Measurements from ENCODE around the gene C10orf90. TPM values are rescaled to one million over a fixed set of nuclear protein-coding genes. Genes with fewer than 3 reads are reported as not detected.

C10orf90 gene
- total RNA-seq, 2 donors from 2014 or later: 0.43 TPM; not detected in 1

DNA sequence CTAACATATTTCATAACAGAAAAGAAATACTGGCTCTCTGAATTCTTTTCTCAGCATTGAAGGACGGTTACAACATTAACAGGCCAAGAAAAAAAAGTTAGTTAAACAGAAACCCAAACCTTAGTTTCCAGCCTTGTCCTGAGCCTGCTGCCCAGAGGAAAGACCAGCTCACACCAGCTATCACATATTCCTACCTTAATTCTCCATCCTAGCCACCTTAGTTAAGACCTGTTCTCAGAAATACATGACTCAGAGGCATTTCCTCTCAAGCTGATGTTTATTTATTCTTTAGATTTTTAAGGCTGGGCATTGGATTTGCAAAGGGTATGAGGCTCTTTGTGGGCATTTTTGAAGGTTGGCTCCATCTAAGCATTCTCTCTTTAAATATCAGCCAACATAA, 247.9 kb downstream of the C10orf90 start:
- no peak overlapping the region for H3K4me3 ChIP-seq
- peaks cover 0 to 18% of the 10 kb centered on the region in 2 donors for H3K9me3 ChIP-seq
- H3K36me3 ChIP-seq: no peaks in the 10 kb centered on the region
- H3K27me3 ChIP-seq: no peaks in the 10 kb centered on the region
- H3K4me1 ChIP-seq: no peaks in the 10 kb centered on the region
- TF ChIP-seq, protein P1, sequence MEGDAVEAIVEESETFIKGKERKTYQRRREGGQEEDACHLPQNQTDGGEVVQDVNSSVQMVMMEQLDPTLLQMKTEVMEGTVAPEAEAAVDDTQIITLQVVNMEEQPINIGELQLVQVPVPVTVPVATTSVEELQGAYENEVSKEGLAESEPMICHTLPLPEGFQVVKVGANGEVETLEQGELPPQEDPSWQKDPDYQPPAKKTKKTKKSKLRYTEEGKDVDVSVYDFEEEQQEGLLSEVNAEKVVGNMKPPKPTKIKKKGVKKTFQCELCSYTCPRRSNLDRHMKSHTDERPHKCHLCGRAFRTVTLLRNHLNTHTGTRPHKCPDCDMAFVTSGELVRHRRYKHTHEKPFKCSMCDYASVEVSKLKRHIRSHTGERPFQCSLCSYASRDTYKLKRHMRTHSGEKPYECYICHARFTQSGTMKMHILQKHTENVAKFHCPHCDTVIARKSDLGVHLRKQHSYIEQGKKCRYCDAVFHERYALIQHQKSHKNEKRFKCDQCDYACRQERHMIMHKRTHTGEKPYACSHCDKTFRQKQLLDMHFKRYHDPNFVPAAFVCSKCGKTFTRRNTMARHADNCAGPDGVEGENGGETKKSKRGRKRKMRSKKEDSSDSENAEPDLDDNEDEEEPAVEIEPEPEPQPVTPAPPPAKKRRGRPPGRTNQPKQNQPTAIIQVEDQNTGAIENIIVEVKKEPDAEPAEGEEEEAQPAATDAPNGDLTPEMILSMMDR (IDR thresholded peaks at IDR 0.05): no peak
- H3K27ac ChIP-seq: no peak overlapping the region
- no peak for DNase-seq (ENCODE audit: low spot score)

DNA sequence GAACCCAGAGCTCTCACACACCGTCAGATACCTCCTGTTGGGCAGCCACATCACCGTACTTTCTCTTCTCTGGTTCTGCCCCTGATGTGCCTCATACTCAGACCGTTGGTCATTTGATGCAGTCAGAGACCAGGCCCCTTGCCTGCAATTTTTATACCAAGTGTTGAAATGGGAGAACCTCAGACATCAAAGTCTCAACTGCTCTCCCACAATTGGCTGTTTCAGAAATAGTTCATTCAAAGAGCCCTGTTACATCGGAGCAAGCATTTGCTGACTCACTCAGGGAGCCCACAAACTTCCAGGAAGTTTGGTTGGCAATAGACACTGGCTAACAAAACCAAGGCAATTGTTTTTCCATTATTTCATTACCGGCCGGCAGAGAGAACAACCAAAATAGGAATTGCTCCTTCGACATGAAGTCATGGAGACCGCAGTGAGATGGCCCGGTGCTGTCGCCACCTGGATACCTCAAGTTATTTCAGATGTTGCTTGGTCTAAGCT, 248.7 kb downstream of the C10orf90 start:
- TF ChIP-seq, protein P1 (IDR thresholded peaks at IDR 0.05): no peak
- no peaks in the 10 kb centered on the region for H3K36me3 ChIP-seq
- DNase-seq (ENCODE audit: low spot score): no peak
- no peaks in the 10 kb centered on the region for H3K4me1 ChIP-seq
- H3K27me3 ChIP-seq: no peaks in the 10 kb centered on the region
- H3K4me3 ChIP-seq: no peak overlapping the region
- H3K27ac ChIP-seq: peak overlapping the region in 1 of 2 donors; percentile 12
- peaks cover 0 to 21% of the 10 kb centered on the region in 2 donors for H3K9me3 ChIP-seq

DNA sequence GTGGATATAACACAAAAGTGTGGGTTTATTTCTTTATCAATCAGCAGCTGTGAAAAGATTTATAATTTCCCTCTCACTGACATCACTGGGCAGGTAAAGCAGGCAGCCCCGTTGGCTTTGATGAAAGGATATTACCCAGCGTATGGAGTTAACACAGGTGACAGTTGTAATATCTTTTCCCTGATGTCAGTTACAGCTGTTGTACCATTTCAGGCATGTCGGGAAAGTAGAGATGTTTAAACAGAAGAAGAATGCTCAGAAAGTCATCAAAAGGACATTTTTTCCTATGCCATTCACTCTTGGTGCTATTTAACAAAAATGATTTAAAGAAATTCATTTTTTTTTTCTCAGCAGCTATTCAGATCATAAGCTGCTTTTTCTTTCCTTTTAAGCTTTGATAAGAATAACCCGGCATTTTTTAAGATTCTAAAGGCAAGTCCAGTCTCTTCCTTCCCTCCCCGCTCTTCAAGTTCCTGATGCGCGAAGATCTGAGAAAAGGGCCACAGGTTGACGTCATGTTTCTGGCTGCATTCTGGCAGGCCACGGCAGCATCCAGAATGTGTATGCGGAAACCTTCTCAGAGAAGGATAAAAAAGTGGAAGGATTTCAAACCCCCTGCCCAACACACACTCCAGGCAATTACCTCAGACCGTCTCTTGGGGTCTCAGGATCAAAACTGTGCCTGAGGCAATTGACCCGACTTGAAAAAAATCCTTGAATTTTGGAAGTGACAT, 249.8 kb downstream of the C10orf90 start:
- H3K4me1 ChIP-seq: no peaks in the 10 kb centered on the region
- peaks cover 0 to 26% of the 10 kb centered on the region in 2 donors for H3K9me3 ChIP-seq
- H3K4me3 ChIP-seq: no peak overlapping the region
- no peaks in the 10 kb centered on the region for H3K27me3 ChIP-seq
- H3K36me3 ChIP-seq: no peaks in the 10 kb centered on the region
- no peak for DNase-seq (ENCODE audit: low spot score)
- H3K27ac ChIP-seq: peak overlapping the region in 1 of 2 donors; percentile 12
- TF ChIP-seq, protein P1 (IDR thresholded peaks at IDR 0.05): no peak

DNA sequence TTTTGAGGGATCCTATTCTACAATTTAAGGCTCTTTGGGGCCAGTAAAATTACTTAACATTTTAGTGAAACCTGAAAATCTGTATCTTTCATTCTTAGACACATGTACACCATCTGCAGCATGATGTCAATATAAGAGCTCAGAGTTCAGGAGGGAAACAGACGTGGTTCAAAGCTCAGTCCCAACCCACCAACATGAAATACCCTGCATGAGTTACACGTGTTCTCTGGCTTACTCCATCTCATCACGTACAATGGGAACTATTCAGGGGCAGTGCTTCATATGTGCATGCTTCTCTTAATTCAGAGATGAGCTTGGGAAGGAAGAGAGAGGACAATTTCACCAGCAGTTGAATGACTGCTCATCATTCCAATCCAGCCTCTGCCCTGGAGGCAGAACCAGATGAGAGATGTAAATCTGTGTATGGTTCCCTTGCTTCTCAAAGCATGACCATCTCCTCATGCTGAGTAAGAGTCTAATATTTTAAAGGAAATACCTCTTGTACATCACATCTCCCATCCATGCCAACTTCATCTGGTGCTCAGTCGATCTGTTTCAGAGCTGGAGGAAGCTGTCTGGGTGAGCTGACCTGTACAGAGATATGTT, 253.2 kb downstream of the C10orf90 start:
- H3K27ac ChIP-seq: no peak overlapping the region

DNA sequence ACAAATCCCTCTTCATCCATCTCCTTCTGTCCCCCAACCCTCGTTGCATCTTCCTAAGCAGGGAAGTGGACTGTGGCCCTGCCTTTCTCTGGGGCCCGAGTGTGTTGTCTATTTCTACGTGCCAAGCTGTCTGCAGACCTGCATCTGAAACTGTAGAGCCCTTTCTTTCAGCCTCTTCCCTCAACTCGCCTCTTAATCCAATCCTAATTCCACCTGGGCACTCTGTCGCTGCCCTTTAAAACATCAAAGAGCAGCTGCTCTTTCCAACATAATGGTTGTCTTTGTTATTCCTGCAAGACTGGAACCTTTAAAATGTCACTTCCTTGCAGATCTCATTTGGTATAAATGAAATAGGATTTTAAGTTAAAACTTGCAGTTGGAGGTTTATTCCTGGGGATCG, 260.7 kb downstream of the C10orf90 start:
- H3K4me1 ChIP-seq: no peaks in the 10 kb centered on the region
- H3K9me3 ChIP-seq: no peaks in the 10 kb centered on the region
- no peaks in the 10 kb centered on the region for H3K27me3 ChIP-seq
- no peaks in the 10 kb centered on the region for H3K36me3 ChIP-seq
- DNase-seq (ENCODE audit: low spot score): no peak
- H3K27ac ChIP-seq: no peak overlapping the region
- no peak overlapping the region for H3K4me3 ChIP-seq
- TF ChIP-seq, protein P1 (IDR thresholded peaks at IDR 0.05): no peak

More for the DNA sequence above, 253.2 kb downstream of the C10orf90 start:
- no peaks in the 10 kb centered on the region for H3K4me1 ChIP-seq
- no peak for DNase-seq (ENCODE audit: low spot score)
- no peaks in the 10 kb centered on the region for H3K36me3 ChIP-seq
- H3K4me3 ChIP-seq: no peak overlapping the region
- H3K9me3 ChIP-seq: peaks cover 0 to 13% of the 10 kb centered on the region in 2 donors
- H3K27me3 ChIP-seq: no peaks in the 10 kb centered on the region
- TF ChIP-seq, protein P1 (IDR thresholded peaks at IDR 0.05): no peak

Measured in right atrium auricular region (tissue), 2 donors.